ENCODE measurements around the gene SLC39A11. TPM values are rescaled to one million over a fixed set of nuclear protein-coding genes. Genes with fewer than 3 reads are reported as not detected.

Gene SLC39A11
- polyA plus RNA-seq, 3 donors = 16.6 to 27.9 (median 26.6) TPM

DNA sequence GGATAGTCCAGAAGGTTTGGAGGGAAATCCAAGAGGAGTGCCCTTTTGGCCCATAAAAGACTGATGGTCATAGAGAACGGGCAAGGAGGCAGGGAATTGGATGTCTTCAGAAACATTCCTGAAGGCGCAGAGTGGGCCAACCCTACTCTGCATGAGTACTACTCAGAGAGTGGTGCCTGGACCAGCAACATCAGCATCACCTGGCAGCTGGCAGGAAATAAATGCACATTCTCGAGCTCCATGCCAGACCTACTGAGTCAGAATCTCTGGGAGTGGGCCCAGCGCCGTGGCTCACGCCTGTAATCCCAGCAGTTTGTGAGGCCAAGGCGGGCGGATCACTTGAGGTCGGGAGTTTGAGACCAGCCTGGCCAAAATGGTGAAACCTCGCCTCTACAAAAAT, 27.1 kb upstream of the SLC39A11 start:
- Histone ChIP-seq H4K20me1 (ENCODE audit: insufficient read depth, low read length) (no peaks in the 10 kb centered on the region), H2AFZ (ENCODE audit: insufficient read depth, low read depth, low read length, poor library complexity, severe bottlenecking) (no peak overlapping the region), H3K9me3 (replicated peaks in 1 of 2; ENCODE audit: control insufficient read depth in 1 of 2, insufficient read depth in 1 of 2, low read length in 2 of 2) (peaks cover 5 to 6% of the 10 kb centered on the region in 2 donors), H3K4me2 (replicated peaks; ENCODE audit: extremely low read depth, low read length, poor library complexity, severe bottlenecking) (no peak overlapping the region), H3K79me2 (ENCODE audit: insufficient read depth, low read length) (no peaks in the 10 kb centered on the region), H3K36me3 (replicated peaks in 1 of 2; ENCODE audit: control insufficient read depth in 1 of 2, insufficient read depth in 2 of 2, low read length in 2 of 2) (no peaks in the 10 kb centered on the region), H3K27ac (ENCODE audit: low read depth in 1 of 2, low read length in 2 of 2) (no peak overlapping the region), H3K4me1 (ENCODE audit: control insufficient read depth in 1 of 2, insufficient read depth in 2 of 2, low read length in 2 of 2) (no peaks in the 10 kb centered on the region), H3K9ac (ENCODE audit: insufficient read depth, low read length, poor library complexity, severe bottlenecking) (no peak overlapping the region), H3K4me3 (replicated peaks in 1 of 3; ENCODE audit: low read depth in 2 of 3, low read length in 3 of 3) (no peak overlapping the region), H3K27me3 (ENCODE audit: control insufficient read depth in 2 of 2, insufficient read depth in 2 of 2, low read length in 2 of 2) (no peaks in the 10 kb centered on the region)
- H3K4me3 Mint-ChIP-seq = no peak overlapping the region
- peaks cover 7% of the 10 kb centered on the region for H3K4me1 Mint-ChIP-seq
- H3K27ac Mint-ChIP-seq = peak overlapping the region in 1 of 7 donors; percentile 44
- intact Hi-C loops (cut with micrococcal nuclease) = no loop called here
- WGBS (ENCODE audit: insufficient coverage) = 95% methylated on average over 6 of the region's 10 CpGs
- peaks cover 0 to 3% of the 10 kb centered on the region in 2 donors for H3K36me3 Mint-ChIP-seq
- H3K27me3 Mint-ChIP-seq (ENCODE audit: low read depth in 3 of 3) = peaks cover 0 to 3% (median 3%) of the 10 kb centered on the region in 3 donors
- DNase-seq = no peak
- TF ChIP-seq, protein P1, sequence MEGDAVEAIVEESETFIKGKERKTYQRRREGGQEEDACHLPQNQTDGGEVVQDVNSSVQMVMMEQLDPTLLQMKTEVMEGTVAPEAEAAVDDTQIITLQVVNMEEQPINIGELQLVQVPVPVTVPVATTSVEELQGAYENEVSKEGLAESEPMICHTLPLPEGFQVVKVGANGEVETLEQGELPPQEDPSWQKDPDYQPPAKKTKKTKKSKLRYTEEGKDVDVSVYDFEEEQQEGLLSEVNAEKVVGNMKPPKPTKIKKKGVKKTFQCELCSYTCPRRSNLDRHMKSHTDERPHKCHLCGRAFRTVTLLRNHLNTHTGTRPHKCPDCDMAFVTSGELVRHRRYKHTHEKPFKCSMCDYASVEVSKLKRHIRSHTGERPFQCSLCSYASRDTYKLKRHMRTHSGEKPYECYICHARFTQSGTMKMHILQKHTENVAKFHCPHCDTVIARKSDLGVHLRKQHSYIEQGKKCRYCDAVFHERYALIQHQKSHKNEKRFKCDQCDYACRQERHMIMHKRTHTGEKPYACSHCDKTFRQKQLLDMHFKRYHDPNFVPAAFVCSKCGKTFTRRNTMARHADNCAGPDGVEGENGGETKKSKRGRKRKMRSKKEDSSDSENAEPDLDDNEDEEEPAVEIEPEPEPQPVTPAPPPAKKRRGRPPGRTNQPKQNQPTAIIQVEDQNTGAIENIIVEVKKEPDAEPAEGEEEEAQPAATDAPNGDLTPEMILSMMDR (IDR thresholded peaks at IDR 0.05) = no peak
- peaks cover 4 to 8% (median 7%) of the 10 kb centered on the region in 7 donors for H3K9me3 Mint-ChIP-seq

DNA sequence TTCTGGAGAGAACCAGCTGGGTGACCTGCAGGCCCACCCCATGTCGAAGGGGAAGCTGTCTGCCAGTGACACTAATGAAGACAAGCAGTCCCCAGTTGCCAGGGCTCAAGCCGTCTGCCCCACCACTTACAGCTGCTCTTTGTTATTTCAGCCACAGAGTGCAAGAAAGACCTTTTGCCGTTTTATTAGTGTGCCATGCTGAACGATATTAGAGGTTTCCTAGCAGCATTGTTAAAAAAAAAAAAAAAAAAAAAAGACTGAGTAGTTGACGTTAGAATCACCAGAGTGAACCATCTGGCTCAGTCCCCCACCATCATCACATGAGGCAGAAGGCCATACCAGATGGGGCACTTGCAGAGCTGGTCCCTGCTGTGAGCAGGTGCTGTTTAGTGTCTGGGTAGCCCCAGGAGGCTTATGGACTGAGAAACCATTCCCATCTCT, 26.5 kb upstream of the SLC39A11 start:
- DNase-seq = no peak
- Histone ChIP-seq H2AFZ (ENCODE audit: insufficient read depth, low read depth, low read length, poor library complexity, severe bottlenecking) (no peak overlapping the region), H3K9me3 (replicated peaks in 1 of 2; ENCODE audit: control insufficient read depth in 1 of 2, insufficient read depth in 1 of 2, low read length in 2 of 2) (peaks cover 6 to 7% of the 10 kb centered on the region in 2 donors), H4K20me1 (ENCODE audit: insufficient read depth, low read length) (no peaks in the 10 kb centered on the region), H3K36me3 (replicated peaks in 1 of 2; ENCODE audit: control insufficient read depth in 1 of 2, insufficient read depth in 2 of 2, low read length in 2 of 2) (no peaks in the 10 kb centered on the region), H3K27ac (ENCODE audit: low read depth in 1 of 2, low read length in 2 of 2) (no peak overlapping the region), H3K27me3 (ENCODE audit: control insufficient read depth in 2 of 2, insufficient read depth in 2 of 2, low read length in 2 of 2) (no peaks in the 10 kb centered on the region), H3K4me3 (replicated peaks in 1 of 3; ENCODE audit: low read depth in 2 of 3, low read length in 3 of 3) (no peak overlapping the region), H3K4me2 (replicated peaks; ENCODE audit: extremely low read depth, low read length, poor library complexity, severe bottlenecking) (no peak overlapping the region), H3K79me2 (ENCODE audit: insufficient read depth, low read length) (no peaks in the 10 kb centered on the region), H3K4me1 (ENCODE audit: control insufficient read depth in 1 of 2, insufficient read depth in 2 of 2, low read length in 2 of 2) (no peaks in the 10 kb centered on the region), H3K9ac (ENCODE audit: insufficient read depth, low read length, poor library complexity, severe bottlenecking) (no peak overlapping the region)
- Mint-ChIP-seq H3K27me3 (ENCODE audit: low read depth in 3 of 3) (peaks cover 0 to 5% (median 3%) of the 10 kb centered on the region in 3 donors), H3K9me3 (peaks cover 4 to 13% (median 7%) of the 10 kb centered on the region in 7 donors), H3K4me1 (peaks cover 7% of the 10 kb centered on the region), H3K4me3 (no peak overlapping the region), H3K27ac (no peak overlapping the region), H3K36me3 (peaks cover 0 to 3% of the 10 kb centered on the region in 2 donors)
- 90% methylated on average over 1 of the region's 5 CpGs for WGBS (ENCODE audit: insufficient coverage)
- TF ChIP-seq, protein P1 (IDR thresholded peaks at IDR 0.05) = no peak
- intact Hi-C loops (cut with micrococcal nuclease) = no loop called here
